GM19467 (cell line): Measurements from ENCODE around the gene UROC1.
A peak's percentile ranks its signal among the peaks of the same experiment; 100 is the strongest.

Experiments used
- ATAC-seq: cut with Tn5 transposase; IDR thresholded peaks from one replicate; pipeline ENCODE4 v1.9.1; 2021; ENCODE audit warnings: mild to moderate bottlenecking, moderate library complexity; ENCODE audit not compliant: unreplicated experiment

Gene UROC1

GRCh38 chr3:126531051-126531330 is 13.4 kb upstream of the UROC1 start:
- no peak for ATAC-seq

GRCh38 chr3:126530171-126531050 is 12.8 kb upstream of the UROC1 start:
- peak; percentile 56 for ATAC-seq

- no peak for ATAC-seq
Observed at GRCh38 chr3:126529585-126530170, 12.1 kb upstream of the UROC1 start.

GRCh38 chr3:126528800-126529541 is 11.4 kb upstream of the UROC1 start:
- ATAC-seq, result no peak

GRCh38 chr3:126528419-126528799 is 10.8 kb upstream of the UROC1 start:
- no peak for ATAC-seq

GRCh38 chr3:126527455-126528211 is 10.1 kb upstream of the UROC1 start:
- ATAC-seq, result no peak

GRCh38 chr3:126527006-126527405 is 9.4 kb upstream of the UROC1 start:
- no peak for ATAC-seq

GRCh38 chr3:126526668-126527005 is 9.1 kb upstream of the UROC1 start:
- ATAC-seq, result no peak

- ATAC-seq, result no peak
Observed at GRCh38 chr3:126525853-126526667, 8.5 kb upstream of the UROC1 start.

GRCh38 chr3:126525091-126525852 is 7.7 kb upstream of the UROC1 start:
- ATAC-seq, result no peak

- no peak for ATAC-seq
Observed at GRCh38 chr3:126524429-126524988, 6.9 kb upstream of the UROC1 start.

GRCh38 chr3:126523745-126524428 is 6.3 kb upstream of the UROC1 start, which contains the start of gene CHST13:
Gene CHST13, plus strand, starts transcription at chr3:126524155. Its CDS starts 178 bp downstream, at chr3:126524333.
- no peak for ATAC-seq

GRCh38 chr3:126522363-126522788 is 4.8 kb upstream of the UROC1 start:
- no peak for ATAC-seq

- ATAC-seq, result no peak
Observed at GRCh38 chr3:126521122-126521891, 3.7 kb upstream of the UROC1 start.

GRCh38 chr3:126519506-126520455 is 2.2 kb upstream of the UROC1 start:
- ATAC-seq, result no peak

- ATAC-seq, result no peak
Observed at GRCh38 chr3:126518779-126519177, 1.2 kb upstream of the UROC1 start.
